ENCODE measurements around the gene CIBAR2. TPM values are rescaled to one million over a fixed set of nuclear protein-coding genes. Genes with fewer than 3 reads are reported as not detected.

The CIBAR2 gene
- total RNA-seq, 1 experiment from 2014 or later: not detected

DNA sequence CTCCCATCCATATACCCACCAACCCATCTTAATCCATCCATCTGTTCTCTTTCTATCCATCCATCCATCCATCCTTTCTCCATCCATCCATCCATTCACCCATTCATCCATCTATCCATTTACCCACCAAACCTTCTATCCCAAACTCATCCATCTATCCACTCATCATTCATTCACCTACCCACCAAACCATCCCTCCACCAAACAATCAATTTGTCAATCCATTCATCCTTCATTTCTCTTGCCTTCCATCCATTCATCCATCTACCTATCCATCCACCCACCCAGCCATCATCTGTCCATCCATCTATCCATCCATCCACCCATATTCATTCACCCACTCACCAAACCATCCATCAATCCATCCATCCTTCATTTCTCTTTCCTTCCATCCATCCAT, 44.6 kb upstream of the CIBAR2 start:
- no peak overlapping the region for H3K56ac ChIP-seq (ENCODE audit: insufficient read length, low read depth, low read length)
- no peak overlapping the region for H2BK20ac ChIP-seq (ENCODE audit: low read depth, low read length, poor library complexity, severe bottlenecking)
- no peaks in the 10 kb centered on the region for H3K9me3 ChIP-seq (ENCODE audit: control insufficient read depth, low read depth, low read length)
- H2BK5ac ChIP-seq (ENCODE audit: insufficient read length, low read length): no peak overlapping the region
- no peak overlapping the region for H3K9ac ChIP-seq (ENCODE audit: extremely low read depth, insufficient read length, low read length)
- H3K4me2 ChIP-seq (ENCODE audit: insufficient read depth, insufficient read length, low read length): no peak overlapping the region
- no peak overlapping the region for H3K23ac ChIP-seq (ENCODE audit: insufficient read length, low read depth, low read length)
- H3T11ph ChIP-seq (ENCODE audit: low read length): no peak overlapping the region
- Mint-ChIP-seq H3K9me3 (no peaks in the 10 kb centered on the region; a peak in 1 of 5 replicates), H3K27me3 (ENCODE audit: low read depth) (peaks cover 2% of the 10 kb centered on the region; the same call in 1 of the 2 replicates), H3K27ac (no peak overlapping the region; a peak in 1 of 7 replicates), H3K36me3 (ENCODE audit: insufficient read depth in 1 of 3, low read depth in 3 of 3) (no peaks in the 10 kb centered on the region), H3K4me1 (peaks cover 17 to 25% of the 10 kb centered on the region in 2 experiments), H3K4me3 (no peak overlapping the region; a peak in 1 of 5 replicates)
- no peaks in the 10 kb centered on the region for H3K79me2 ChIP-seq (ENCODE audit: insufficient read depth, low read length)
- H2BK12ac ChIP-seq (ENCODE audit: insufficient read length, low read depth, low read length): no peak overlapping the region
- no peak overlapping the region for H2BK120ac ChIP-seq (ENCODE audit: low read depth, low read length, poor library complexity, severe bottlenecking)
- H2AFZ ChIP-seq (ENCODE audit: low read length): no peak overlapping the region
- no peak for DNase-seq
- H4K5ac ChIP-seq (ENCODE audit: insufficient read length, low read depth, low read length): no peak overlapping the region
- H3K4me1 ChIP-seq (ENCODE audit: insufficient read depth, low read length): no peaks in the 10 kb centered on the region; the same call in 1 of the 2 replicates
- no peak overlapping the region for H2AK5ac ChIP-seq (ENCODE audit: insufficient read length, low read length)
- TF ChIP-seq, protein P1, sequence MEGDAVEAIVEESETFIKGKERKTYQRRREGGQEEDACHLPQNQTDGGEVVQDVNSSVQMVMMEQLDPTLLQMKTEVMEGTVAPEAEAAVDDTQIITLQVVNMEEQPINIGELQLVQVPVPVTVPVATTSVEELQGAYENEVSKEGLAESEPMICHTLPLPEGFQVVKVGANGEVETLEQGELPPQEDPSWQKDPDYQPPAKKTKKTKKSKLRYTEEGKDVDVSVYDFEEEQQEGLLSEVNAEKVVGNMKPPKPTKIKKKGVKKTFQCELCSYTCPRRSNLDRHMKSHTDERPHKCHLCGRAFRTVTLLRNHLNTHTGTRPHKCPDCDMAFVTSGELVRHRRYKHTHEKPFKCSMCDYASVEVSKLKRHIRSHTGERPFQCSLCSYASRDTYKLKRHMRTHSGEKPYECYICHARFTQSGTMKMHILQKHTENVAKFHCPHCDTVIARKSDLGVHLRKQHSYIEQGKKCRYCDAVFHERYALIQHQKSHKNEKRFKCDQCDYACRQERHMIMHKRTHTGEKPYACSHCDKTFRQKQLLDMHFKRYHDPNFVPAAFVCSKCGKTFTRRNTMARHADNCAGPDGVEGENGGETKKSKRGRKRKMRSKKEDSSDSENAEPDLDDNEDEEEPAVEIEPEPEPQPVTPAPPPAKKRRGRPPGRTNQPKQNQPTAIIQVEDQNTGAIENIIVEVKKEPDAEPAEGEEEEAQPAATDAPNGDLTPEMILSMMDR (conservative IDR thresholded peaks at IDR 0.05): no peak
- no peak overlapping the region for H4K91ac ChIP-seq (ENCODE audit: insufficient read length, low read depth, low read length)
- no peak overlapping the region for H3K4ac ChIP-seq (ENCODE audit: low read depth, low read length)
- no peak overlapping the region for H3K27ac ChIP-seq (ENCODE audit: insufficient read length, low read depth, low read length)
- H3K14ac ChIP-seq (ENCODE audit: insufficient read depth, low read length): no peak overlapping the region
- H3K23me2 ChIP-seq (ENCODE audit: insufficient read length, low read depth, low read length, poor library complexity, severe bottlenecking): no peaks in the 10 kb centered on the region
- no peak overlapping the region for H4K8ac ChIP-seq (replicated peaks; ENCODE audit: insufficient read length, low read depth, low read length)
- H3K18ac ChIP-seq (ENCODE audit: insufficient read length, low read depth, low read length): no peak overlapping the region
- no peaks in the 10 kb centered on the region for H3K79me1 ChIP-seq (ENCODE audit: insufficient read depth, low read depth, low read length, poor library complexity, severe bottlenecking)
- no peak overlapping the region for H2BK15ac ChIP-seq (ENCODE audit: low read depth, low read length)
- no peaks in the 10 kb centered on the region; the same call in 1 of the 2 replicates for H3K27me3 ChIP-seq (ENCODE audit: insufficient read depth, low read length)
- H4K20me1 ChIP-seq (ENCODE audit: control insufficient read depth, insufficient read depth, insufficient read length): no peaks in the 10 kb centered on the region

All from H9 (cell line).